Effector memory CD8-positive, alpha-beta T cell (primary cell): ENCODE data around the gene RALGAPA1.
A peak's percentile ranks its signal among the peaks of the same experiment; 100 is the strongest.
"Not testable (repeated sequence)": the region's sequence is repeated elsewhere in the genome, so short reads cannot be mapped to it uniquely, and the experiment has no call there.

Experiments used
- ATAC-seq: fragments of 150-1000 bp; cut with Tn5 transposase; replicated peaks from 2 replicates; pipeline ENCODE4 v1.10.0; 2021; ENCODE audit warnings: mild to moderate bottlenecking, moderate library complexity
- DNase-seq, 3 experiments: peaks; one replicate each; pipeline ENCODE4 v3.0.0; 2021
- H3K27ac Mint-ChIP-seq, 2 donors: one replicate each; pipeline ENCODE4 v1.8.0; 2022; ENCODE audit warnings: mild to moderate bottlenecking in 2 of 2, mixed read lengths in 2 of 2, moderate library complexity in 2 of 2
- H3K27me3 Mint-ChIP-seq, 2 donors: one replicate each; pipeline ENCODE4 v1.8.0; 2022; ENCODE audit warnings: mixed read lengths in 2 of 2
- H3K36me3 Mint-ChIP-seq: one replicate; pipeline ENCODE4 v1.8.0; 2022; ENCODE audit warnings: mild to moderate bottlenecking, moderate library complexity, mixed read lengths; ENCODE audit not compliant: insufficient read depth
- H3K4me1 Mint-ChIP-seq, 2 donors: one replicate each; pipeline ENCODE4 v1.8.0; 2022; ENCODE audit warnings: low read depth in 2 of 2, mixed read lengths in 2 of 2
- H3K4me3 Mint-ChIP-seq, 2 donors: one replicate each; pipeline ENCODE4 v1.8.0; 2022; ENCODE audit warnings: mild to moderate bottlenecking in 2 of 2, mixed read lengths in 2 of 2, moderate library complexity in 2 of 2
- H3K9me3 Mint-ChIP-seq, 2 donors: one replicate each; pipeline ENCODE4 v1.8.0; 2022; ENCODE audit warnings: mixed read lengths in 2 of 2

RALGAPA1 gene

GRCh38 chr14:35695647-35696046, 113.4 kb downstream of the RALGAPA1 start:
- no peaks in the 10 kb centered on the region for H3K9me3 Mint-ChIP-seq
- no peaks in the 10 kb centered on the region for H3K27me3 Mint-ChIP-seq
- no peak overlapping the region for H3K4me3 Mint-ChIP-seq
- DNase-seq (no peak), ATAC-seq (no peak)
- H3K27ac Mint-ChIP-seq: peak overlapping the region in 1 of 2 donors; percentile 52
- no peaks in the 10 kb centered on the region for H3K36me3 Mint-ChIP-seq
- H3K4me1 Mint-ChIP-seq: peaks cover 5 to 10% of the 10 kb centered on the region in 2 donors

GRCh38 chr14:35695072-35695471, 114.0 kb downstream of the RALGAPA1 start:
- ATAC-seq (no peak), DNase-seq (no peak)
- H3K9me3 Mint-ChIP-seq: no peaks in the 10 kb centered on the region
- peaks cover 5 to 10% of the 10 kb centered on the region in 2 donors for H3K4me1 Mint-ChIP-seq
- H3K27me3 Mint-ChIP-seq: no peaks in the 10 kb centered on the region
- H3K27ac Mint-ChIP-seq: no peak overlapping the region
- H3K36me3 Mint-ChIP-seq: no peaks in the 10 kb centered on the region
- H3K4me3 Mint-ChIP-seq: no peak overlapping the region

- H3K36me3 Mint-ChIP-seq: peaks cover 13% of the 10 kb centered on the region
- no peaks in the 10 kb centered on the region for H3K27me3 Mint-ChIP-seq
- DNase-seq (no peak), ATAC-seq (no peak)
- no peaks in the 10 kb centered on the region for H3K9me3 Mint-ChIP-seq
- no peak overlapping the region for H3K4me3 Mint-ChIP-seq
- H3K4me1 Mint-ChIP-seq: peaks cover 0 to 4% of the 10 kb centered on the region in 2 donors
- peak overlapping the region; percentile 17 to 46 for H3K27ac Mint-ChIP-seq
Observed at GRCh38 chr14:35689000-35689460, 120.1 kb downstream of the RALGAPA1 start.

- peak overlapping the region; percentile 17 to 46 for H3K27ac Mint-ChIP-seq
- DNase-seq (no peak), ATAC-seq (no peak)
- no peaks in the 10 kb centered on the region for H3K9me3 Mint-ChIP-seq
- H3K4me1 Mint-ChIP-seq: peaks cover 0 to 4% of the 10 kb centered on the region in 2 donors
- H3K27me3 Mint-ChIP-seq: no peaks in the 10 kb centered on the region
- H3K4me3 Mint-ChIP-seq: no peak overlapping the region
- peaks cover 15% of the 10 kb centered on the region for H3K36me3 Mint-ChIP-seq
Observed at GRCh38 chr14:35688126-35688826, 120.8 kb downstream of the RALGAPA1 start.

- peaks cover 20% of the 10 kb centered on the region for H3K36me3 Mint-ChIP-seq
- peaks cover 0 to 4% of the 10 kb centered on the region in 2 donors for H3K4me1 Mint-ChIP-seq
- H3K27ac Mint-ChIP-seq: no peak overlapping the region
- ATAC-seq (peak; percentile 65), DNase-seq (peak; percentile 13 to 17 (median 15))
- H3K4me3 Mint-ChIP-seq: no peak overlapping the region
- H3K9me3 Mint-ChIP-seq: no peaks in the 10 kb centered on the region
- no peaks in the 10 kb centered on the region for H3K27me3 Mint-ChIP-seq
Observed at GRCh38 chr14:35687335-35687939, 121.7 kb downstream of the RALGAPA1 start.

GRCh38 chr14:35683688-35684087, 125.4 kb downstream of the RALGAPA1 start:
- DNase-seq, H3K27me3 Mint-ChIP-seq, ATAC-seq, H3K4me3 Mint-ChIP-seq, H3K4me1 Mint-ChIP-seq, H3K27ac Mint-ChIP-seq, H3K9me3 Mint-ChIP-seq: not testable (repeated sequence)
- H3K36me3 Mint-ChIP-seq: peaks cover 21% of the 10 kb centered on the region

- DNase-seq: no peak
- no peak overlapping the region for H3K27ac Mint-ChIP-seq
- H3K4me1 Mint-ChIP-seq: no peaks in the 10 kb centered on the region
- no peak for ATAC-seq
- H3K36me3 Mint-ChIP-seq: peaks cover 27% of the 10 kb centered on the region
- no peaks in the 10 kb centered on the region for H3K9me3 Mint-ChIP-seq
- H3K27me3 Mint-ChIP-seq: no peaks in the 10 kb centered on the region
- no peak overlapping the region for H3K4me3 Mint-ChIP-seq
Observed at GRCh38 chr14:35682802-35683201, 126.3 kb downstream of the RALGAPA1 start.

- no peak overlapping the region for H3K27ac Mint-ChIP-seq
- DNase-seq: no peak
- no peaks in the 10 kb centered on the region for H3K4me1 Mint-ChIP-seq
- no peak overlapping the region for H3K4me3 Mint-ChIP-seq
- no peaks in the 10 kb centered on the region for H3K27me3 Mint-ChIP-seq
- H3K9me3 Mint-ChIP-seq: no peaks in the 10 kb centered on the region
- ATAC-seq: no peak
- peaks cover 47% of the 10 kb centered on the region for H3K36me3 Mint-ChIP-seq
Observed at GRCh38 chr14:35678403-35679028, 130.6 kb downstream of the RALGAPA1 start.

- Mint-ChIP-seq H3K36me3 (peaks cover 24% of the 10 kb centered on the region), H3K4me1 (no peaks in the 10 kb centered on the region), H3K4me3 (no peak overlapping the region), H3K9me3 (no peaks in the 10 kb centered on the region), H3K27ac (no peak overlapping the region), H3K27me3 (no peaks in the 10 kb centered on the region)
- no peak for DNase-seq
- ATAC-seq: no peak
Observed at GRCh38 chr14:35669782-35670181, 139.3 kb downstream of the RALGAPA1 start.

- H3K36me3 Mint-ChIP-seq: peaks cover 15% of the 10 kb centered on the region
- H3K4me1 Mint-ChIP-seq: no peaks in the 10 kb centered on the region
- no peak overlapping the region for H3K4me3 Mint-ChIP-seq
- H3K27ac Mint-ChIP-seq: no peak overlapping the region
- DNase-seq (no peak), ATAC-seq (no peak)
- H3K9me3 Mint-ChIP-seq: no peaks in the 10 kb centered on the region
- H3K27me3 Mint-ChIP-seq: no peaks in the 10 kb centered on the region
Observed at GRCh38 chr14:35666429-35667043, 142.6 kb downstream of the RALGAPA1 start.

- H3K27ac Mint-ChIP-seq: no peak overlapping the region
- H3K27me3 Mint-ChIP-seq: no peaks in the 10 kb centered on the region
- H3K4me3 Mint-ChIP-seq: no peak overlapping the region
- no peaks in the 10 kb centered on the region for H3K4me1 Mint-ChIP-seq
- H3K36me3 Mint-ChIP-seq: peaks cover 4% of the 10 kb centered on the region
- no peaks in the 10 kb centered on the region for H3K9me3 Mint-ChIP-seq
- ATAC-seq (no peak), DNase-seq (no peak)
Observed at GRCh38 chr14:35661875-35662274, 147.2 kb downstream of the RALGAPA1 start.

GRCh38 chr14:35653045-35653444, 156.1 kb downstream of the RALGAPA1 start:
- peak overlapping the region in 1 of 2 donors; percentile 5 for H3K27ac Mint-ChIP-seq
- no peak for ATAC-seq

GRCh38 chr14:35643513-35643912, 165.6 kb downstream of the RALGAPA1 start:
- no peaks in the 10 kb centered on the region for H3K27me3 Mint-ChIP-seq
- peaks cover 0 to 6% of the 10 kb centered on the region in 2 donors for H3K9me3 Mint-ChIP-seq
- DNase-seq: no peak
- no peak for ATAC-seq
- no peaks in the 10 kb centered on the region for H3K4me1 Mint-ChIP-seq
- peaks cover 37% of the 10 kb centered on the region for H3K36me3 Mint-ChIP-seq
- no peak overlapping the region for H3K27ac Mint-ChIP-seq
- H3K4me3 Mint-ChIP-seq: no peak overlapping the region

More at GRCh38 chr14:35653045-35653444, 156.1 kb downstream of the RALGAPA1 start:
- H3K27me3 Mint-ChIP-seq: no peaks in the 10 kb centered on the region
- DNase-seq: no peak
- no peaks in the 10 kb centered on the region for H3K4me1 Mint-ChIP-seq
- H3K9me3 Mint-ChIP-seq: no peaks in the 10 kb centered on the region
- H3K36me3 Mint-ChIP-seq: peaks cover 13% of the 10 kb centered on the region
- H3K4me3 Mint-ChIP-seq: no peak overlapping the region
